Fibroblast of skin of left quadriceps (primary cell): Measurements from ENCODE around the gene SPOCK3.
"Not testable (repeated sequence)": the region's sequence is repeated elsewhere in the genome, so short reads cannot be mapped to it uniquely, and the experiment has no call there.

Experiments used
- DNase-seq, 2 experiments: peaks; one replicate each; pipeline ENCODE4 v3.0.0-alpha.2; 2013; ENCODE audit warnings: low read depth in 2 of 2

Gene SPOCK3

DNA sequence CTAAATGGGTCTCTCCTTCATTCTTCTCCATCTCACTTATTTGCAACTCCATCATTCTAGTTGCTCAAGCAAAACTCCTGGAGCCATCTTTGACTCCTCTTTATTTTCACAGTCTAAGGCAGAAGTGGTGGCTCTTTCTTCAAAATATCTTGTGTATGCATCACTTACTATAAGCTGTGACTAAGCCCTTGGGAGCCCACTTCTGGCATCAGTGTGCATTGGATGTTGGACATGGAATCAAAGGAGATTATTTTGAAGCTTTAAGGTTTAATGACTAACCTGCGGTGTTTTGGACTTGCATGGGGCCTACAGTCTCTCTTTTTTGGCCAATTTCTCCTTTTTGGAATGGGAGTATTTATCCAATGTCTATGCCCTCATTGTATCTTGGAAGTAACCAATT, 276.8 kb downstream of the SPOCK3 start:
- DNase-seq = no peak

DNA sequence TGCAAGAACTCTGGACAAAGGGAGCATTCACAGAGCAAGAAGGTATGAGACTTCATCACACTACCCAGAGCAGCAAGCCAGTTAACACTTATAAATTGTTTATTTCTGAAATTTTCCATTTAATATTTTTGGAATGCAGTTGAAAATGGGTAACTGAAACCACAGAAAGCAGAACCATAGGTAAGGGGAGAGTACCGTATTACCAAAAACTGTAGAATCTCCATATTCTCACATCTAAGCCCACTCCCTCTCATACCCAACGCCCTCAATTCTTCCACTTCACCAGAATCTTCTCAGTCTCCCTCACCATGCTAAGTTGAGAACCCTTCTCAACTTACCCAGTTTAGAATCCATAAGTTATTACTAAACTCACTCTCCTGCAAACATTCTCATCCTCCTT, 277.8 kb downstream of the SPOCK3 start:
- no peak for DNase-seq

DNA sequence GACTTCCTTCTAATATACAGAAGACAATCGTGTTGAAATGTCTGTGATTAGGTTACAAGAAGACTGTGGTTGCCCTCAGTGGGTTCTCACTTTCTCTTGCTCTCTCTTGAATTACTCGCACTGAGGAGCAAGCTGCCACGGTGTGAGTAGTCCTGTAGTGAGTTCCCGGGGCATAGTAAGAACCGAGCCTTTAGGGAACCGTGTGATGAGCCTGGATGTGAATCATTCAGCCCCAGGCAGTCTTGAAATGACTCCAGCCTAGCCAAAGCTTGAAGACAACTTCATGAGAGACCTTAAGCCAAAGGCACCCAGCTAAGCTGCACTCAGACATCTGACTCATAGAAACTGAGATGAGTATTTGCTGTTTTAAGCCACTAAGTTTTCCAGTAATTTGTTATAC, 292.7 kb downstream of the SPOCK3 start:
- DNase-seq = no peak

DNA sequence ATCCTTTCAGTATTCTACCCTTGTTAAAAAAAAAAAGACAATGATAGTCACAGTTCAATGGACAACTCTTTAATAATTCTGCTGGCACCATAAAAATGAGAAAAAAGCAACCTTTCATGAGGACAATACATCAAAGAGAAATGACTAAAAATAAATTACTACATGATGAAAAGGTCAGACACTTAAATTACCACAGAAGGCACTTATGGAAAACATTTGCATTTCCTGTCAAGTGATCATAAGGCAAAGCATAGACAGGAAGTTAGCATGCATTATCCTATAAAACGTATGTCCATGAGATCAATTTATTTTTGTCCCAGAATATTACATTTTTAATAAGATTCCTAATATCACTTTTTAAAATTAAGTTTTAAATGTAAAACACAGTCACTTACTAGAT, 303.8 kb downstream of the SPOCK3 start:
- DNase-seq = no peak

DNA sequence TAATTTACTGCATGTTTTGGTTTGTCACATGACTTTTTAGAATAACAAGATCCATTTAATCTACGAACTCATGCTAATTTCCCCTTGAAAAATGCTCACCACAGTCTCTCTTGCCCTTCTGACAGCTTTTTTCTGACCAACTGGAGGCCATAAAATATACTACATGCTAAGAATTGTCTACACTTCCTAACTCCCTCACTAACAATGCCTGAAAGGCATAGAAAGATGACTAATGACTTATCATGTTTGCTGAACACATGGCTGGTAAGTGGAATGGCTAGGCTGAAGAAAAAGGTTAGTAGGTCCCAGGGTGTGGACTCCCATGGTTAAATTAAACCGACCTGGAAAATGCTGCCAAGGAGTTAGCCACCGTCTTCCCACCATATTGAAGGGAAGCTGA, 309.9 kb downstream of the SPOCK3 start:
- no peak for DNase-seq

DNA sequence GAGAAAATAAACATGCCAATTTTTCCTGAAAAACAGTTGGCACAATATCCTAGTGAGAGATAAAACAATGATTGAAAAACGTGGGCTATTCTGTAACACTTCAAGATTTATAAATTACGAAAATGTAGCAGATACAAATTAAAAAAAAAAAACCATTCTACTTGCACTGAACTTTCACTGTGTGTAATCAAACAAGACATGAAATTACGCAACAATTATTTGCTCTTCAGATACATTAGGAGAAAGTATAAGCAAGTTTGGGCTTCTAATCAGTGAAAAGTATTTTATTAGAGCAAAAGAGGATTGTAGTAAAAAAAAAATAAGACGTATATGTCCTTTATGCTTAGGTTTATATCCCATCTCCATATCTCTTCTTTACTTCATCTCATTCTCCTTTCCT, 320.4 kb downstream of the SPOCK3 start:
- DNase-seq = no peak

DNA sequence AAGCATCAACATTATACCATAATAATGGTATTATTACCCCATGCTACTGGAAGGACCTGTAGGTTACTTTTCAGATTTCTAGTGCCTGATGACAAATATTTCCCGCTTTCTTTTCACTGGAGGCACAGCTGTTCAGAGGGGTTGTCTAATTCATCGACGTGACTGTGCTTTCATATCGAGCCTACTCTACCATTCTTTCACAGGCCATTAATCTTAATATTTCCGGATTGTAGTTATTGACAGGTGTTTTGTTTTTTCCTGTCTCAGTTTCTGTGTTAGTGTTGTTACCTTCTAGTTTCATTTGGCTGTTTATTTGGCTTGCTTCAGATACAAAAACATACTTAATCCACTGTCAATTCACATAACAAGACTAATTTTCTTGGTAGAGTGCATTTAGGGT, 330.9 kb downstream of the SPOCK3 start:
- no peak for DNase-seq

DNA sequence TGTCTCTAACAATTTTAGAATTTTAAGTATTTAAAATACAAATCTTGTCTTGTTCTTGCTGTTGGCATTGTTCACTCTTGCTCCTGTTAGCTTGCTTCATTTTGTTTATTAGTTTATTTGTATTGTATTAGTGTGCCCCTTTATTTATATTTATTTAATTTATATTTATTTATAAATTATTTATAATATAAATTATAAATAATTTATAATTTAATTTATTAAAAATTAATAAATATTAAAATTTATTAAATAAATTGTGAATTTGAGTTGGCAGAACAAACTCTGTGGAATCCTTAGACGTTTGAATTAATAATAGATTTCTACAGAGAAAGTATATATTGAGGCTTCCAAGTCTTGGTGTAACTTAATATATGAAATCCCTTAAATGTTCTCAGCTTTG, 331.4 kb downstream of the SPOCK3 start:
- DNase-seq = no peak

DNA sequence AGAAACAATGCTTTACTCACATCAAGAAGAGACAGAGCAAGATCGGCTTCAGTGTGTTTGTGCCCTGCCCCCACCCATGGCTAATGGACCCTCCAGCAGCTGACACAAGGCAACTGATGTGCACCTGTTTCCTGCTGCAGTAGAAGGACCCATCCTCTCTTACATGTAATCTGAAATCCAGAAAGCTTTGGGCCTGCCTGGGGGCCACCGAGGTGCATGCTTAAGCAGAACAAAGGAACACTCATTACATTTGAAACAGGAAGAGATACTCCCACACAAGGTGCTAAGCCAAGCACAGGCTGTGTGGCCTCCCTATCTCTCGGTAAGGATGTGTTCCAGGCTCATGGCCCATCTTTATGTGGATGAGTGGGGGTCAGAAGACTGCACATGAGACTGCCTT, 338.0 kb downstream of the SPOCK3 start:
- no peak for DNase-seq

DNA sequence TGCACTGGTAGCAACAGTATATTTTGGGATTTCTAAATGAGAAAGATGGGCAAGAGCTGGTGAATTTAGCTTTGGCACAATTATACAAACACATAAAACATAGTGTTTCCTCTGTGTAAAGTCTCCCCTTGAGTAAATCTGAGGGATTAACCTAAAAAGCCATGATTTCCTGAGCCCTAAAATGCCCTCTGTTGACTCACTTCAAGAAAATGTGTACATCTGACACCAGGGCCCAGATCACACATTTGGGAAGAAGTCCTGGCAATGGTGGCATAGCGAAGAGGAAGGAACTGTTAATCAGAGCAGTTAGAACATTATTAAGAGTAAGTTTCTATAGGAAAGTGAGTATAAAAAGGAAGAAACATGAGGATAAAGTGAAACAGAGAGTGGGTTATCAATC, 338.5 kb downstream of the SPOCK3 start:
- no peak for DNase-seq

DNA sequence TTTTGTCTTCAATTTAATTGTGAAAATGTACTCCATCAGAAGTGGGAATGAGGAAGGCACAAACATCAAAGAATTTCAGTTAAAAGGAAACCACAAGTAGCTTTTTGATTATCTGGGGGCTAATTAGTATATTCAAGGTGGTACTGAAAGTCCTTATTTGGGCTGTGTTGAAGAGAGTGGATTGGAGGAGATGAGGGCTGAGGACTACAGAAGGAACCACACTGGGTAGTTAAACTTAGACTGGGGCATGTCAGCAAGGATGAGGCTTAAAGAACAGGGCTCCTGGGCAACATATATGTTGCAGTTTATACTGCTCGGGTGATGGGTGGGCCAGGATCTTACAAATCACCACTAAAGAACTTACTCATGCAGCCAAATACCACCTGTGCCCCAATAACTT, 346.8 kb downstream of the SPOCK3 start:
- no peak for DNase-seq

DNA sequence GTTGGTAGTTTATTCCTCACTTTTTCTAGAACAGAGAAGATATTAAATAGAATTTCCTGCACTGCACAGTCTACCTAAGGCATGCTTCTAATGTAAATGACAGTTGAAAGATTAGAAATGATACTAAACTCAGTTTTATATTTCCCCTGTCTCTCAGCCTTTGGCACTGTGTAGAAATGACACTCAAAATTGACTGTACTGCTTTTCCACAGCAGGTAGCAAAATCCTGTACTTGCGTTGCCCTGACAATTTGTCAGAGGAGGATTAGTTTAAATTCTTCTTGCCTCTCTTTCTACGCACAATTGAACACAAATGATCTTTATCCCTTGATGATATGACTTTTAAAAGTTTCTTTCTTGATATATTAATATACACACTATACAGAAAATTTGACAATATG, 347.6 kb downstream of the SPOCK3 start:
- no peak for DNase-seq

DNA sequence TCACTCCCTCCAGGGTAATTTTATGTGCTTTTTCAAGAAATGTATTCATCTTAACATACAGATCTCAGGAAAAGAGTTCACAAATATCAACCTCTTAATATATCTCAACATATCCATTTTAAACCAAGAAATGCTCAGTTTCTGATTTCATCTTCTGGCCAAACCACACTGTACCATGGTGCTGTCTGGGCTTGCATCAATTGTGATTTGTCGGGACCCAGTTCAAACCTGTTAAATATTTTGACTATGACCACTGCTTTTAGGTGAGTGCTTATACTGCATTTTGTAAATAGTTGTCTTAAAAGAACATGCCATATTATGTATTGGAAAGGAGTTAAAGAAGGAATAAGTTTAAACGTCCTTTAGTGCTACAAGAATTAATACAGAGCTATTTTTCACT, 352.1 kb downstream of the SPOCK3 start:
- no peak for DNase-seq

DNA sequence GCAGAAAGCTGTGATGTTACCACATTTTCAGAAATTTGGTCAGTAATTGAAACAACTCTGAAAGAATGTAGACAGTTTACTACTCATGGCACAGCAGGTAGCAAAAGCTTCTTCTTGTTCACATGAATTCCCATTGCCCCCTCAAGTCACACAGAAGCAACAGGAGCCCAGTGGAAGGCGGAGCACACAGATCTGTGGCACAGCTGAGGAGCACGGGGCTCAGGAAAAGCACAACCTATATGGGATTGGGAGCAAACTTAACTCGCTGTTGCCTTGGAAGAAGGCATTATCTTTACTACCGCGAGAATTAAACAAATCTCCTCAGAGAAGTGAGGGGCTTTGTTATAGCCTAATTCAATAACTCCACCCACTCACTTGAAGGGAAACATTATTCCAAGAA, 358.5 kb downstream of the SPOCK3 start:
- DNase-seq = no peak

DNA sequence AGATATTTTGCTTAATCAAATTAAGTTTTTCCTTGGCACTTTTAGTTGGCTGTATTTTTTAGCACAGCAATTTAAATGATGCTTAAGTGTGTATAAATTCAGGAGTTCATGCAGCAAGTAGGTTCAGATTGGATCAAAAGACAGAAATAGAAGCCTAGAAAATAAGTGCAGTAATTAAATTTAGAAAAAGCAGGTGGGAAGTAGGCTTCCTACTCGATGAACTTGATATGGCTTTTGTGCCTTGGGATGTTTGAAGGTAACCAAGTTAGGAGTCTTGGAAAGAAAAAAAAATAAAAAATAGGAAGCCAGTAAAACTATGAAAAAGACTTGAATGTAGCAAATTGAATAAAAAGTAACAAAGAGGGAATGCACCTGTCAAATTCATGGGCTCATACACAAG, 372.3 kb downstream of the SPOCK3 start:
- no peak for DNase-seq

DNA sequence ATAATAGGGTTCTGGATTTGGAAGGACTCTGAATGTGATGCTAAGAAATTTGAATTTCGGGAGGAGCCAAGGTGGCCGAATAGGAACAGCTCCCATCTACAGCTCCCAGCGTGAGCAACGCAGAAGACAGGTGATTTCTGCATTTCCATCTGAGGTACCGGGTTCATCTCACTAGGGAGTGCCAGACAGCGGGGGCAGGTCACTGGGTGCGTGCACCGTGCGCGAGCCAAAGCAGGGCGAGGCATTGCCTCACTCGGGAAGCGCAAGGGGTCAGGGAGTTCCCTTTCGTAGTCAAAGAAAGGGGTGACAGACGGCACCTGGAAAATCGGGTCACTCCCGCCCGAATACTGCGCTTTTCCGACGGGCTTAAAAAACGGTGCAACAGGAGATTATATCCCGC, 383.9 kb downstream of the SPOCK3 start:
- DNase-seq = not testable (repeated sequence)

DNA sequence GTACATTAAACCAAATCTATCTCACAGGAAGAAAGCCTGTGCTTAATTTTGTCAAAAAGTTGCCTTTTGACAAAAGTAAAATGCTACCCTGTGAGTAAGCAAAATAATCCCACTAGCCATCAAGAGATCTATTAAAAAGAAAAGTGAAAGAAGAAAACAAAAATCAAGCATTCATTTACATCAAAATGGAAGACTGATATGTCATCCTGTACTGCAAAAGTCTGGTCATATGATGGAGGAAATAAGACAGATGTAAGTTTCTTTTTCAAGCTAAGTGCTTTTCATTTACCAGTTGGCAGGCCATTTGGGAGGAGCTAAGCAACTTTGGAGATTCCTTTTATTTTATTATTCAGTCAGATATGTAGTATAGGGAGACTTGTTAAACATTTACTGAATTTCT, 387.4 kb downstream of the SPOCK3 start:
- no peak for DNase-seq

DNA sequence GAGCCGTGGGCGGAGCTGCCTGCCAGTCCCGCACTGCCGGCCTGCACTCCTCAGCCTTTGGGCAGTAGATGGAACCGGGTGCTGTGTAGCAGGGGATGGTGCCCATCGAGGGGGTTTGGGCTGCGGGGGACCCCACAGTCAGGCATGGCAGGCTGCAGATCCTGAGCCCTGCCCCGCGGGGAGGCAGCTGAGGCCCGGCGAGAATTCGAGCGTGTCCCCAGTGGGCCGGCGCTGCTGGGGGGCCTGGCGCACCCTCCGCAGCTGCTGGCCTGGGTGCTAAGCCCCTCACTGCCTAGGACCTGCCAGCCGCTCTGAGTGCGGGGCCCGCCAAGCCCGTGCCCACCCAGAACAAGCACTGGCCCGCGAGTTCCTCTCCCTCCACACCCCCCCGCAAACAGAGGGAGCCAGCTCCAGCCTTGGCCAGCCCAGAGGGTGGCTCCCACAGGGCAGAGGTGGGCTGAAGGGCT, 391.5 kb downstream of the SPOCK3 start:
- DNase-seq = no peak

DNA sequence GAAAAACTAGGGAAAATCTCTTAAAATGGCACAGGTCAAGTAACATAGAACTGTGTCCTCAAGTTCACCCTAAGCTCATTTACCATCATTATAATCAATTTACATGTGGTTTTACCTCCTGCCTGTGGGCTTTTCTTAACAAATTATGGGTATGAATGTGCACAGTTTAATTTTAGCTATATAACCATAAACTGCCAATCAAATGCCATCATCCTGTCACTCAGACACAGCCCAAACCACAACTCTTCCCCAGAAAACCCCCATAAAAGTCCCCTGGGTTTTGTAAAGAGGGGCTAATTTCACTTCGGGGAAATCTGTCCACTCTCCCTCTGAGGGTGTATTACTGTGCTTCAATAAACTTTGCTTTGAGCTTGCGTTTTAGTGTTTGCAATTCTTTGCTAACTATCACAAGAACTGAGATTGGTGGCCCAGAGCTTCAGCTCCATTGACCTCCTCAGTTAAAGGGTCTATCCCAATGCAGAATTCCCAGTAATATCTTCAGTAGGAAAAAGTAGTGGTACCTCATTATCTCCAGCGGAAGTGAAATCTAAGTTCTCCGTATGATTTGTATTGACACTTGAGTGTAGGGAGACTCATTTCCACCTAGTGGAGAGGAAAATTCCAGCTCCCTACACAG, 394.6 kb downstream of the SPOCK3 start:
- no peak for DNase-seq

DNA sequence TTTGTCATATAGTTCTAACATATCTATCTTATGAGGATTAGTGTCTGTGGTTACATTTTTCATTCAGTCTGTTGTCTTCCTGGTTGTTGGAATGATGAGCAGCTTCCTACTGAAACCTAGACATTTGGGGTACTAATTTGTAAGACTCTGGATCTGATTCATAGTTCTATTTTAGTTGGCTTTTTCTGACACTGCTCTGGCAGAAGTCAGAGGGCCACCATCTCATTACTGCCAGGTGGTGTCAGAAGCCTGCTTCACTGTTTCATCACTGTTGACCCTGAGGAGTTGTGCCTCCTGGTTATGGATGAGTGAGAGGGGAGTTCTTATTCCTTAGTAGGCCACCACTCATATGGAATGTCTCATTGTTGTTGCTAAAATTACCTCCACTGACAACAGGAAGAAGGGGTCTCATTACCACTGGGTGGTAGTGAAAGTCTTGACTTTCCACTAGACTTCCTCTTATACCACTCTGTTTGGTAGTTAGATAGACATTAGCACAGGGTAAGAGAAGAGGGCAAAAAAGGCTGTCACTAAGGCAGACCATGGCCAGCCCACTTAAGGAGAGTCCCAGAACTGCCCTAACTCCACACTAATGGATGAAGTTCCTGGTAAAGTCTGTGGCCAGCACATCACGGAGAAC, 395.2 kb downstream of the SPOCK3 start:
- DNase-seq = no peak

DNA sequence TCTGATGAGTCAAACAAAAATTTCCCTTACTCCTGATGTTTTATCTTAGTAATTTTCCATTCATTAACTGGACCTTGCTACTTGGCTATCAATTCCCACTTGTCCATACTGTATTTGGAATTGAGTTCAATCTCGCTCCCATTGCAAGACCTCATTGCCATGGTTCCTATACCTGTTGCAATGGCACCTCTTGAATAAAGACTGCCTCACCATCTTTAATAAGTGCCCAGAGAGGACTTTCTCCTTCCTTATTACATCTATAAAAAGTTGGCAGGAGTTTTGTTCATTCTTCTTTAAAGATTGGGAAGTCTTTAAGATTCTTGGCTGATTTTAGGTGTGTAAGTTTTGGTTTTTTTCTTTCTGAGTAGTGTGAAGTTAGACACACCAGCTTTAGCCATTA, 397.4 kb downstream of the SPOCK3 start:
- no peak for DNase-seq

DNA sequence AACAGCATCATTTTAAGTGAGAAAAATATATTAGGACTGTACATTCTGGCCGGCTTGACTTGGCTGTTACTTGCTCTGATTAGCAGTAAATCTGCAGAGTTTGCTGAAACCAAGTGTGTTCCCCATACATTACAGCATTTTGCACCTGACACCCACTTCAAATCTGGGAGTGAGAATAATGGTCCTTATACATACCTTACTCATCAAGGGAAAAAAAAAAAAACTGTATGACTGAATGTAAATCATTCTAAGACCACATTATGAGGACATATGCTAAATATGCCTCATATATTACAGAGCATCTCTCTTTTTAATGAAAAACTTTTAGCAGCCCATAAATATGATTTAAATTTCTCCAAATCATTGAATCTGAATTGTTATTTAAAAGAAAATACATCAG, 406.7 kb downstream of the SPOCK3 start:
- no peak for DNase-seq

DNA sequence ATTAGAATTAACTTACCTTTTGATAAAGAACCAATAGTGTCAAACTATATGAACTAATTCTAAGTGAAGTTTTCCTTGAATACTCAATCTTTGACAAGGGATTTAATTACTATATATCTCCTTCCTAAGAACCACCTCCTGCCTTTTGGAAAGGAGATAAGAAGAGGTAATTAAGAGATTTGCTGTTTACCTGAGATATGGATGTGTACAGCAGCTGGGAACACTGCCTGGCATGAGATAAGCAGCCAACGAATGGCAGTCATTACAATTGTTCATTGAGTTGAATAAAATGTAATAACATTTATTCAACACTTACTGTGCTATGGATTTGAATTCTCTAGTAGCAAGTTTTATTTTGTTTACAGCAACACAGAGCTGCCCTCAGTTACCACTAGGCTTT, 407.1 kb downstream of the SPOCK3 start:
- no peak for DNase-seq

DNA sequence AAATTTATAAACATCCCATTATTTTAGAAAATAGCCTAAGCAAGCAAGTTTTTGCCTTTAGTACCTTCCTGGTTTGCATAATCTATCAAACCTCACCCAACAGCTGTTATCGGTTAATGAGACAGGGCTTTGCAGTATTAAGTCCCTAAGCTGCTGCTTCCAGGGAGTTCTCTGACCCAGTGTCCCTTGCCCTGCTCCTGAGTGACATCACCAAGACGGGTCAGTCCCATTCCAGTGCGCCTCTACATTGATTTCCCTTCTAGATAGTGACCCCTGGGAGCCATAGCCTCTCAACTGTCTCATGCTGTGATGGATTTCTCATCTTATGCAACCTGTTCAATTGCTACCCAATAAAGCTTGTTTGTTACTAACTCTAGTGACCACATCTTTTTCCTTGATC, 410.4 kb downstream of the SPOCK3 start:
- DNase-seq = no peak
